GM12878 (cell line): ENCODE results near the gene RBM15B.

Source experiments
- CTCF ChIP-seq, 3 experiments: IDR thresholded peaks in 2 of 3; conservative IDR thresholded peaks in 1 of 3; 2 replicates each; pipeline ENCODE4 v1.5.1; 2011; ENCODE audit warnings: low read depth in 3 of 3, low read length in 3 of 3, mild to moderate bottlenecking in 3 of 3, control low read depth in 2 of 3, moderate library complexity in 2 of 3, inconsistent platforms in 1 of 3, mixed read lengths in 1 of 3; ENCODE audit not compliant: control insufficient read depth in 2 of 3, insufficient read depth in 1 of 3; ENCODE audit errors: extremely low read depth in 1 of 3
- ELK1 ChIP-seq: IDR thresholded peaks from 2 replicates; pipeline ENCODE4 v1.6.1; 2012; ENCODE audit warnings: low read depth, low read length, improper control_type of control experiment
- FOXM1 ChIP-seq: IDR thresholded peaks from 2 replicates; pipeline ENCODE4 v1.6.1; 2012; ENCODE audit warnings: low read depth, mild to moderate bottlenecking, inconsistent platforms, low read length, moderate library complexity
- HDAC6 ChIP-seq: fragments of 200-600 bp; sonication (generic); IDR thresholded peaks from one replicate; pipeline ENCODE4 v1.8.0; 2017; ENCODE audit warnings: antibody characterized with exemption; ENCODE audit not compliant: unreplicated experiment
- PKNOX1 ChIP-seq: fragments of 450-650 bp; IDR thresholded peaks from 2 replicates; pipeline ENCODE4 v1.6.1; 2016; ENCODE audit warnings: mild to moderate bottlenecking
- RCOR1 ChIP-seq: conservative IDR thresholded peaks from 2 replicates; pipeline ENCODE4 v1.6.1; 2012; ENCODE audit warnings: low read depth, low read length, improper control_type of control experiment
- SIN3A ChIP-seq: IDR thresholded peaks from 2 replicates; pipeline ENCODE4 v1.6.1; 2012; ENCODE audit warnings: low read depth, low read length, improper control_type of control experiment
- STAT1 ChIP-seq: fragments of 450-650 bp; conservative IDR thresholded peaks from 2 replicates; pipeline ENCODE4 v1.6.1; 2014; ENCODE audit warnings: antibody characterized with exemption, mild to moderate bottlenecking
- TCF7 ChIP-seq: IDR thresholded peaks from 2 replicates; pipeline ENCODE4 v1.6.1; 2014; ENCODE audit warnings: antibody characterized with exemption, borderline replicate concordance

- TF ChIP-seq HDAC6 (no peak), ELK1 (no peak), RCOR1 (no peak), SIN3A (no peak), FOXM1 (no peak), CTCF (IDR thresholded peaks at IDR 0.05 in 2 of 3, conservative IDR thresholded peaks at IDR 0.05 in 1 of 3; ENCODE audit: control insufficient read depth in 2 of 3, extremely low read depth in 1 of 3, insufficient read depth in 1 of 3, low read depth in 3 of 3, low read length in 3 of 3) (no peak), PKNOX1 (no peak), STAT1 (no peak), TCF7 (no peak)
Measured at GRCh38 chr3:51400166-51400565, 9.1 kb downstream of the RBM15B start.
